NT2/D1 (cell line): Measurements from ENCODE around the gene YEATS2.

ENCODE experiments used
- SUZ12 ChIP-seq: IDR thresholded peaks from 2 replicates; pipeline ENCODE4 v1.6.1; 2011; ENCODE audit not compliant: insufficient read length, insufficient read depth; ENCODE audit errors: extremely low read depth
- YY1 ChIP-seq: IDR thresholded peaks from 2 replicates; pipeline ENCODE4 v1.6.1; 2011; ENCODE audit not compliant: insufficient read length, insufficient read depth
- ZNF274 ChIP-seq: IDR thresholded peaks from 2 replicates; pipeline ENCODE4 v1.6.1; 2011; ENCODE audit warnings: mild to moderate bottlenecking, low read depth, low read length

DNA sequence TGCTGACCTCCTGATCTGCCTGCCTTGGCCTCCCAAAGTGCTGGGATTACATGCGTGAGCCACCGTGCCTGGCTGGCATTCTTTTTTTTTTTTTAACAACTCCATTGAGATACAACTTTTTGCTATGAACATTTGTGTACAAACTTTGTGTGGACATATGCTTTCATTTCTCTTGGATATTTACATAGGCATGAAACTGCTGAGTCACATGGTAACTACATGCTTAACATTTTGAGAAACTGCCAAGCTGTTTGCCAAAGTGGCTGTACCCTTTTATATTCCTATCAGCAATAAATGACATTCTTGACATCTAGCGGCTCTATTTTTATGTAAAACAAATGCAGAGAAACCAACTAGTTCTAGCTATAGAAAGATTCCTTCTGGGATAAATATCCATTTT, 8.7 kb upstream of the YEATS2 start:
- TF ChIP-seq YY1 (no peak), ZNF274 (no peak), SUZ12 (no peak)
